Mammary epithelial cell (primary cell): Measurements from ENCODE around the gene CLK1.

ENCODE experiments used
- CTCF ChIP-seq, 2 donors: IDR thresholded peaks in 1 of 2; conservative IDR thresholded peaks in 1 of 2; 2 replicates each; pipeline ENCODE4 v1.5.1; 2011 to 2012; ENCODE audit warnings: inconsistent platforms in 2 of 2, low read length in 2 of 2, mild to moderate bottlenecking in 2 of 2, control low read depth in 1 of 2, low read depth in 1 of 2; ENCODE audit not compliant: insufficient read depth in 1 of 2; ENCODE audit errors: extremely low read depth in 1 of 2
- EZH2 ChIP-seq: IDR thresholded peaks from 2 replicates; pipeline ENCODE4 v1.6.1; 2012; ENCODE audit warnings: low read length, inconsistent platforms, borderline replicate concordance

GRCh38 chr2:200811333-200812121 lies 52.9 kb downstream of the CLK1 start, which contains the start of gene BZW1:
- no peak for TF ChIP-seq CTCF (conservative IDR thresholded peaks at IDR 0.05 in 1 of 2, IDR thresholded peaks at IDR 0.05 in 1 of 2; ENCODE audit: extremely low read depth in 1 of 2, insufficient read depth in 1 of 2, low read depth in 1 of 2, low read length in 2 of 2)
- no peak for TF ChIP-seq EZH2
